Measurements from ENCODE around the gene TNFRSF8. TPM values are rescaled to one million over a fixed set of nuclear protein-coding genes. Genes with fewer than 3 reads are reported as not detected.

The TNFRSF8 gene
- total and polyA plus RNA-seq, 4 experiments from 2014 or later = not detected

GRCh38 chr1:12067900-12068821, 5.1 kb downstream of the TNFRSF8 start:
- H3K4me3 Mint-ChIP-seq = peak overlapping the region in 5 of 8 donors; percentile 43 to 82 (median 58)
- Histone ChIP-seq H3K36me3 (ENCODE audit: insufficient read depth, low read length) (no peaks in the 10 kb centered on the region), H3K9me3 (ENCODE audit: control insufficient read depth in 1 of 2, low read length in 2 of 2) (no peaks in the 10 kb centered on the region), H3K27me3 (ENCODE audit: insufficient read depth, low read length) (peaks cover 7% of the 10 kb centered on the region), H3K4me1 (ENCODE audit: insufficient read depth, low read length) (peaks cover 60% of the 10 kb centered on the region), H3K27ac (ENCODE audit: low read depth, low read length) (no peak overlapping the region), H3K4me3 (ENCODE audit: low read length in 2 of 2) (no peak overlapping the region)
- intact Hi-C loops (cut with micrococcal nuclease) = no loop called here
- H3K27ac Mint-ChIP-seq = peak overlapping the region in 2 of 7 donors; percentile 43 to 57
- no peaks in the 10 kb centered on the region for H3K36me3 Mint-ChIP-seq
- POLR2A ChIA-PET (ENCODE audit: partially characterized antibody) = interaction anchor here (0.8 to 1.0 kb wide), 3 partner anchors 11 to 160 kb away, joined by 3 to 4 read pairs (median 3); no protein-coding TSS in a partner anchor
- peaks cover 38 to 51% of the 10 kb centered on the region in 2 donors for H3K27me3 Mint-ChIP-seq
- H3K9me3 Mint-ChIP-seq = peaks cover 0 to 3% (median 0%) of the 10 kb centered on the region in 8 donors
- peak in 1 of 5 donors; percentile 19 for DNase-seq
- H3K4me1 Mint-ChIP-seq = peaks cover 33 to 57% (median 40%) of the 10 kb centered on the region in 4 donors
- CTCF ChIA-PET (ENCODE audit: partially characterized antibody) = interaction anchor here (1.4 kb wide), 1 partner anchor 11 kb away, joined by 4 read pairs; no protein-coding TSS in a partner anchor

GRCh38 chr1:12069623-12070244, 6.6 kb downstream of the TNFRSF8 start:
- peaks cover 27 to 40% of the 10 kb centered on the region in 2 donors for H3K27me3 Mint-ChIP-seq
- Histone ChIP-seq H3K27me3 (ENCODE audit: insufficient read depth, low read length) (no peaks in the 10 kb centered on the region), H3K36me3 (ENCODE audit: insufficient read depth, low read length) (no peaks in the 10 kb centered on the region), H3K4me3 (ENCODE audit: low read length in 2 of 2) (no peak overlapping the region), H3K4me1 (ENCODE audit: insufficient read depth, low read length) (peaks cover 44% of the 10 kb centered on the region), H3K9me3 (ENCODE audit: control insufficient read depth in 1 of 2, low read length in 2 of 2) (no peaks in the 10 kb centered on the region), H3K27ac (ENCODE audit: low read depth, low read length) (no peak overlapping the region)
- intact Hi-C loops (cut with micrococcal nuclease) = no loop called here
- peak overlapping the region in 1 of 8 donors; percentile 1 for H3K4me3 Mint-ChIP-seq
- no peak overlapping the region for H3K27ac Mint-ChIP-seq
- H3K36me3 Mint-ChIP-seq = no peaks in the 10 kb centered on the region
- H3K4me1 Mint-ChIP-seq = peaks cover 23 to 43% (median 27%) of the 10 kb centered on the region in 4 donors
- H3K9me3 Mint-ChIP-seq = peaks cover 0 to 2% (median 0%) of the 10 kb centered on the region in 8 donors
- DNase-seq = no peak
- ChIA-PET POLR2A (ENCODE audit: partially characterized antibody) (interaction anchor here (1.0 kb wide), 1 partner anchor 162 kb away, joined by 3 read pairs; no protein-coding TSS in a partner anchor), CTCF (ENCODE audit: partially characterized antibody) (interaction anchor here (1.4 kb wide), 1 partner anchor 9 kb away, joined by 4 read pairs; no protein-coding TSS in a partner anchor)

- no peak overlapping the region for H3K27ac Mint-ChIP-seq
- ChIA-PET POLR2A (ENCODE audit: partially characterized antibody) (no interaction called here), CTCF (ENCODE audit: partially characterized antibody) (interaction anchor here (1.7 kb wide), 1 partner anchor 8 kb away, joined by 3 read pairs; the partner anchor contains the start of gene TNFRSF8)
These were observed 8.8 kb downstream of the TNFRSF8 start for GRCh38 chr1:12071892-12072291.

GRCh38 chr1:12072741-12073140, 9.6 kb downstream of the TNFRSF8 start:
- DNase-seq = no peak
- Histone ChIP-seq H3K27ac (ENCODE audit: low read depth, low read length) (no peak overlapping the region), H3K36me3 (ENCODE audit: insufficient read depth, low read length) (no peaks in the 10 kb centered on the region), H3K4me3 (ENCODE audit: low read length in 2 of 2) (no peak overlapping the region), H3K27me3 (ENCODE audit: insufficient read depth, low read length) (no peaks in the 10 kb centered on the region), H3K9me3 (ENCODE audit: control insufficient read depth in 1 of 2, low read length in 2 of 2) (no peaks in the 10 kb centered on the region), H3K4me1 (ENCODE audit: insufficient read depth, low read length) (peaks cover 18% of the 10 kb centered on the region)
- ChIA-PET CTCF (ENCODE audit: partially characterized antibody) (interaction anchor here (1.7 kb wide), 1 partner anchor 9 kb away, joined by 3 read pairs; the partner anchor contains the start of gene TNFRSF8), POLR2A (ENCODE audit: partially characterized antibody) (no interaction called here)
- H3K9me3 Mint-ChIP-seq = no peaks in the 10 kb centered on the region
- peaks cover 15 to 29% (median 17%) of the 10 kb centered on the region in 4 donors for H3K4me1 Mint-ChIP-seq
- H3K27ac Mint-ChIP-seq = no peak overlapping the region
- no peaks in the 10 kb centered on the region for H3K36me3 Mint-ChIP-seq
- H3K4me3 Mint-ChIP-seq = no peak overlapping the region
- intact Hi-C loops (cut with micrococcal nuclease) = no loop called here
- H3K27me3 Mint-ChIP-seq = peaks cover 14 to 32% of the 10 kb centered on the region in 2 donors

More at GRCh38 chr1:12071892-12072291, 8.8 kb downstream of the TNFRSF8 start:
- H3K4me3 Mint-ChIP-seq = no peak overlapping the region
- peaks cover 18 to 39% of the 10 kb centered on the region in 2 donors for H3K27me3 Mint-ChIP-seq
- H3K27me3 ChIP-seq (ENCODE audit: insufficient read depth, low read length) = no peaks in the 10 kb centered on the region
- no peaks in the 10 kb centered on the region for H3K36me3 Mint-ChIP-seq
- no peak overlapping the region for H3K27ac ChIP-seq (ENCODE audit: low read depth, low read length)
- H3K9me3 ChIP-seq (ENCODE audit: control insufficient read depth in 1 of 2, low read length in 2 of 2) = no peaks in the 10 kb centered on the region
- intact Hi-C loops (cut with micrococcal nuclease) = no loop called here
- peaks cover 26% of the 10 kb centered on the region for H3K4me1 ChIP-seq (ENCODE audit: insufficient read depth, low read length)
- H3K4me3 ChIP-seq (ENCODE audit: low read length in 2 of 2) = no peak overlapping the region
- peaks cover 0 to 2% (median 0%) of the 10 kb centered on the region in 8 donors for H3K9me3 Mint-ChIP-seq
- H3K36me3 ChIP-seq (ENCODE audit: insufficient read depth, low read length) = no peaks in the 10 kb centered on the region
- H3K4me1 Mint-ChIP-seq = peaks cover 16 to 29% (median 18%) of the 10 kb centered on the region in 4 donors
- no peak for DNase-seq

GRCh38 chr1:12073796-12074195, 10.7 kb downstream of the TNFRSF8 start:
- peaks cover 11 to 25% (median 12%) of the 10 kb centered on the region in 4 donors for H3K4me1 Mint-ChIP-seq
- no peak overlapping the region for H3K27ac ChIP-seq (ENCODE audit: low read depth, low read length)
- no peak overlapping the region for H3K4me3 ChIP-seq (ENCODE audit: low read length in 2 of 2)
- no peak for DNase-seq
- peaks cover 9 to 25% of the 10 kb centered on the region in 2 donors for H3K27me3 Mint-ChIP-seq
- H3K9me3 ChIP-seq (ENCODE audit: control insufficient read depth in 1 of 2, low read length in 2 of 2) = no peaks in the 10 kb centered on the region
- H3K27me3 ChIP-seq (ENCODE audit: insufficient read depth, low read length) = no peaks in the 10 kb centered on the region
- intact Hi-C loops (cut with micrococcal nuclease) = no loop called here
- H3K4me3 Mint-ChIP-seq = no peak overlapping the region
- no peaks in the 10 kb centered on the region for H3K36me3 Mint-ChIP-seq
- H3K36me3 ChIP-seq (ENCODE audit: insufficient read depth, low read length) = no peaks in the 10 kb centered on the region
- no peaks in the 10 kb centered on the region for H3K9me3 Mint-ChIP-seq
- peaks cover 13% of the 10 kb centered on the region for H3K4me1 ChIP-seq (ENCODE audit: insufficient read depth, low read length)
- POLR2A ChIA-PET (ENCODE audit: partially characterized antibody) = no interaction called here
- CTCF ChIA-PET (ENCODE audit: partially characterized antibody) = no interaction called here
- H3K27ac Mint-ChIP-seq = no peak overlapping the region

- intact Hi-C loops (cut with micrococcal nuclease) = no loop called here
- Mint-ChIP-seq H3K27ac (no peak overlapping the region), H3K9me3 (no peaks in the 10 kb centered on the region), H3K36me3 (no peaks in the 10 kb centered on the region), H3K4me3 (no peak overlapping the region), H3K27me3 (peaks cover 3 to 17% of the 10 kb centered on the region in 2 donors), H3K4me1 (peaks cover 10 to 23% (median 13%) of the 10 kb centered on the region in 4 donors)
- ChIA-PET POLR2A (ENCODE audit: partially characterized antibody) (interaction anchor here (1.0 kb wide), 1 partner anchor 13 kb away, joined by 3 read pairs; no protein-coding TSS in a partner anchor), CTCF (ENCODE audit: partially characterized antibody) (interaction anchor here (0.7 kb wide), 1 partner anchor 1340 kb away, joined by 4 read pairs; no protein-coding TSS in a partner anchor)
- DNase-seq = no peak
- H3K4me3 ChIP-seq (ENCODE audit: low read length in 2 of 2) = no peak overlapping the region
- no peaks in the 10 kb centered on the region for H3K36me3 ChIP-seq (ENCODE audit: insufficient read depth, low read length)
- no peaks in the 10 kb centered on the region for H3K27me3 ChIP-seq (ENCODE audit: insufficient read depth, low read length)
- H3K4me1 ChIP-seq (ENCODE audit: insufficient read depth, low read length) = peaks cover 14% of the 10 kb centered on the region
- no peak overlapping the region for H3K27ac ChIP-seq (ENCODE audit: low read depth, low read length)
- H3K9me3 ChIP-seq (ENCODE audit: control insufficient read depth in 1 of 2, low read length in 2 of 2) = no peaks in the 10 kb centered on the region
These were observed 12.4 kb downstream of the TNFRSF8 start for GRCh38 chr1:12075195-12076114.

Measured in CD4-positive, alpha-beta memory T cell (primary cell).